AG09319 (cell line): ENCODE results near the gene PPP2R3A.

ENCODE experiments used
- DNase-seq: peaks from one replicate; pipeline ENCODE4 v3.0.0-alpha.2; 2010; ENCODE audit warnings: low read depth; ENCODE audit errors: extremely low read depth
- TF ChIP-seq, protein P1 (sequence below): IDR thresholded peaks from 2 replicates; pipeline ENCODE4 v1.5.1; 2011; ENCODE audit warnings: low read depth, mild to moderate bottlenecking, inconsistent platforms, low read length, moderate library complexity

The PPP2R3A gene

DNA sequence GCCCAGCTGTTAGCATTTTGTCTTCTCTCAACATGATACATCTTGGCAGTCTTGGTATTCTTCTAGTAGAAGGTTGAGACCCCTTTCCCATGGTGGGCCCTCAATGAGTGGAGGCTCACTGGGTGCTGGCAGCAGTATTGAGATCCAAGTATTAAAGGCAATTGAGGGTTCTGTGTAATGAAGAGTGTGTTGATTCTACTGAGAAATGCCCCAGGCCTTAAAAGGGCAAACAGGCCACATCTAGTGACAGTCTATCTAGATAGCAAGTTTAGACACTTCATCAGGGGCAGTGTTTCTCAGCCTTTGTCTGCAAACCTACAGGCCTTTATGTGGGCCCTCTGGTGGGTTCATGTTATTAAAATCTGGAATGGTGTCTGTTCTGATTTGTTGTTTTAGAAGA is 9.5 kb downstream of the PPP2R3A start:
- TF ChIP-seq, protein P1, sequence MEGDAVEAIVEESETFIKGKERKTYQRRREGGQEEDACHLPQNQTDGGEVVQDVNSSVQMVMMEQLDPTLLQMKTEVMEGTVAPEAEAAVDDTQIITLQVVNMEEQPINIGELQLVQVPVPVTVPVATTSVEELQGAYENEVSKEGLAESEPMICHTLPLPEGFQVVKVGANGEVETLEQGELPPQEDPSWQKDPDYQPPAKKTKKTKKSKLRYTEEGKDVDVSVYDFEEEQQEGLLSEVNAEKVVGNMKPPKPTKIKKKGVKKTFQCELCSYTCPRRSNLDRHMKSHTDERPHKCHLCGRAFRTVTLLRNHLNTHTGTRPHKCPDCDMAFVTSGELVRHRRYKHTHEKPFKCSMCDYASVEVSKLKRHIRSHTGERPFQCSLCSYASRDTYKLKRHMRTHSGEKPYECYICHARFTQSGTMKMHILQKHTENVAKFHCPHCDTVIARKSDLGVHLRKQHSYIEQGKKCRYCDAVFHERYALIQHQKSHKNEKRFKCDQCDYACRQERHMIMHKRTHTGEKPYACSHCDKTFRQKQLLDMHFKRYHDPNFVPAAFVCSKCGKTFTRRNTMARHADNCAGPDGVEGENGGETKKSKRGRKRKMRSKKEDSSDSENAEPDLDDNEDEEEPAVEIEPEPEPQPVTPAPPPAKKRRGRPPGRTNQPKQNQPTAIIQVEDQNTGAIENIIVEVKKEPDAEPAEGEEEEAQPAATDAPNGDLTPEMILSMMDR = no peak
- no peak for DNase-seq

DNA sequence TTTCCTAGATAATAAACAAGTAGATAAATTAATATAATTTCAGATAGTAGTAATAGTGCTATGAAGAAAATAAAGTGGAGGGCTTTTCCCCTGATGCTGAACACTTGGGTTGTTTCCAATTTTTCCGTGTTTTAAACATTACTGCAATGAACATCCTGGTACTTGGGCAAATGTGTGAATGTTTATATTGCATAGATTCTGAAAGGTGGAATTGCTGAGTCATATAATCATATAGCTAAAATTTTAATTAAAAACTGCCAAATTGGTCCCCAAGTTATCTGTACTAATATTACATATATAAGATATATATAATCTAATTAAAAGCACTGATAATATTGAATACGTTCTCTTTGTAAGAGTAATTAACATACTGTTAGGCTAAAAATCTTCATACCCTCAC is 10.0 kb downstream of the PPP2R3A start:
- TF ChIP-seq, protein P1 = no peak
- DNase-seq = no peak

DNA sequence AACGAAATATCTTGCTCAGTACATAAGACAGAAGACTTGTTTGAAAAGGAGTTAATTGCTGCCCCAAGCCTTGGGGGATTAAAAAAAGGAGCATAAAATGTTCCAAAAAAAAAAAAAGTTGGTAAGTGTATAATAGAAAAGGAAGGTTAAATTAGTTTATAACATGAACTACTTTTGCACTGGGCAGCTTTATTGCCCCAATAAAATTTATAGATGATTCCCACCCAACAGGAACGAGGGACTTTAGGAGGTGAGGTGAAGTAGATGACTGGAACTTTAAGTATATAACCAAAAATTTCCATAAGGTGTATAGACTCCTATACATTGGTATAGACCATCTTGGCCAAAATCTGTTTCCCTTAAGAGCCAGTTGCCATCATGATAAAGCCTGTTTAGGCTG is 14.8 kb downstream of the PPP2R3A start:
- DNase-seq = no peak
- TF ChIP-seq, protein P1 = no peak

DNA sequence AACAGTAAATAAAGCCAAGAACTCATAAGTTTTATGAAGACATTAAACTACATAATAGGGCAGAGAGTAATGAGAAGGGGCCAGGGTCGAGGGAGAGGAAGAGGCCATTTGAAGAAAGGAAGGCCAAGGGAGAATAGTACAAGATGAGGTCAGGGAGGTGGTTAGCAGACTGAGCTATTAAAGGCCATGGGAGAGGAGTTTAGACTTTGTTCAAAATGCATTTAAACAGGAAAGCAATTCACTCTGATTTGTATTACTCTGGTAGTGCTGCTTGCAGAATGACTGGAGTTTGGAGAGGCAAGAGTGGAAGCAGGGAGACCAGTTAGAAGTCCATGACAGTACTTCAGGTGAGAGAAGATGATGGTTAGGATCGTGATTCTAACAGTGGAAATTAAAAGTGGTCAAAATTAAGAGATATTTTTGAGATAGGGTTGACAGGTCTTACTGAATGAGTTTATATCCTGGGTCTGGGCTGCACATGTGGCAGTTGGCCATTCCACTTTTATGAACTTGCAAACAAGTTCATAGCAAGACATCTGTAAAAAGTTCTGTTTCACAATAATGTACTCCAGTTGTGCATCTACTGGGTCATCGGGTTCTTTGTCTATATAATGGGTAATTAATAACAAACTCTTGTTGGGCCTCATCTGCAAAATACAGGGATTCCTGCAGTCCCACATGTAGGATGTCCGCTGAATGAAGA is 16.3 kb downstream of the PPP2R3A start:
- TF ChIP-seq, protein P1 = no peak
- DNase-seq = no peak

DNA sequence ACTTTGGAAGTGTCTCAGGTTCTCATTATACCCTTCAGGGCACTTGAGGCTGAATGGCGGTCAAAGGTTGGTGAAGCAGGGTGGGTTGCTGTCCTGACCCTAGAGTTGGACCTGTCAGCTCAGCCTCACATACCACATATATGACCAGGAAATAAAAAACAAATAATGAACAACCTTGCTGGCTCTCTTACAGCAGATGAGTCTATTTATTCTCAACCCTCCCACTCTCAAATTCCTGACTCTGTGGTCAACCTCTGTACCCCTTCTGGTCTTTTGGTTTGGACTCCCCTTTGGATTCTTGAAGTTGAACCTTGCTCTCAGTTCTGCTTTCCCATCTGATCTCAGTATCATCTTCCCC is 16.9 kb downstream of the PPP2R3A start:
- TF ChIP-seq, protein P1 = no peak
- no peak for DNase-seq

DNA sequence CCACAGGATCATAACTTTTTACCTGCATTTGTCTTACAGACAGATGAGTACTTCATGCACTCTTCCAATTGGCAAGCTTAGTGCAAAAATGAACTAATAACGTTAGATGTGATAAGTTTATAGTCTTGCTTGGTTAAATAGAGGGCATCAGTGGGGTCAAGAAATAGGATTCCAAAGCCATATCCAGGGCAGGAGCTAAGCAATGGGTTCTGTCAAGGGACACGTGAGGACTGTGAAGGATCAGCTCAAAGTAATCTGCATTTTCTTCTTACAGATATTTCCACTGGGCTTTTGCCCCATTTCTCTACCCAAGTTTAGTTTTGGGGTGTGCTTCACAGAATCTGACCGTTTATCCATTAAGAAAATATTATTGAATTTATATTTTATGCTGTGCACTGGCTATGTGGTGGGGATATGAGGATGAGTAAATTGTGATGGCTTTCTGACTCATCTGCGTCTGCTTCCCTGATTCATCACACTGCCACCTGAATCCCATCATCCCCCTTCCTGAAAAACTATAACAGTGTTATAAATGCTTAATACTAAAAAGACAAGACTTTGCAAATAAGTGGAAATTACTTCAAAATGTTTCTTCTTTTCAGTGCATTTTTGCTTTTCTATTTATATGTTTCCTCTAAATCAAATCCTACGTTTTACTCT is 17.5 kb downstream of the PPP2R3A start:
- no peak for DNase-seq

DNA sequence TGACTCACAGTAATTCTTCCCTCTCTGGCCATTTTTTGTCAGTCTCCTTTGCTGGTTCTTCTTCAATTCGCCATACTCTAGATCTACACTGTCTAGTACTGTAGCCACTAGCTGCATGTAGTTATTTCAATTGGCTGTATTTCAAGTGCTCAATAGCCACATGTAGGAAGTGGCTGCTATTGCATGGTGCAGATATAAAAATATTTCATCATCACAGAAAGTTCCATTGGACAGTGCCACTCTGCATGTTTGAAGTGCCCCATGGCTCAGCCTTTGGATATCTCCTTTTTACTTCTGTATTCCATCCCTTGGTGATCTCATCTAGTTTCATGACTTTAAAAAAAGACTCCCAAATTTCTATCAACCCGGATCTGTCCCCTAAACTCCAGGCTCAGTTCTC is 22.1 kb downstream of the PPP2R3A start:
- TF ChIP-seq, protein P1 = no peak
- DNase-seq = no peak

More for the DNA sequence above, 17.5 kb downstream of the PPP2R3A start:
- TF ChIP-seq, protein P1 = no peak
